Endothelial cell of umbilical vein (primary cell): ENCODE results near the gene CELF2. TPM values are rescaled to one million over a fixed set of nuclear protein-coding genes. Genes with fewer than 3 reads are reported as not detected.

ENCODE experiments used
- BruUV-seq: library from RNA; stranded (reverse); fragments of 400-500 nt; replicated peaks from 2 replicates; lab custom pipeline; 2021; lab: Mats Ljungman, UMichigan
- CTCF ChIA-PET: fragments of 300-600, 350-600 bp; sonication (Branson Sonifier 250); formaldehyde crosslinking; loops from one replicate; lab custom pipeline; 2021; ENCODE audit warnings: antibody characterized with exemption, inconsistent platforms; lab: Charles Lee
- POLR2A ChIA-PET: fragments of 300-600, 350-600 bp; sonication (Branson Sonifier 250); formaldehyde crosslinking; loops from one replicate; lab custom pipeline; 2021; ENCODE audit warnings: antibody characterized with exemption, inconsistent platforms; lab: Charles Lee
- DNase-seq: peaks from one replicate; pipeline ENCODE4 v3.0.0-alpha.2; 2011; ENCODE audit warnings: low read depth, low spot score
- FAIRE-seq: peaks from 2 replicates; lab custom pipeline; 2011; peaks lifted over from hg19 to GRCh38; lab: Jason Lieb, UNC
- H2AFZ ChIP-seq: 2 replicates; pipeline ENCODE4 v1.6.0; 2012; ENCODE audit warnings: low read depth, low read length, control low read depth, inconsistent platforms
- H3K27ac ChIP-seq: 2 replicates; pipeline ENCODE4 v1.5.1; 2011; ENCODE audit warnings: low read depth, mild to moderate bottlenecking, control low read depth, low read length, moderate library complexity; ENCODE audit not compliant: insufficient read depth
- H3K27me3 ChIP-seq, 2 experiments: 2 replicates each; pipeline versions ENCODE4 v1.6.0 to v1.6.1; 2011; ENCODE audit warnings: low read length in 2 of 2, mixed read lengths in 1 of 2; ENCODE audit not compliant: control insufficient read depth in 2 of 2, insufficient read depth in 2 of 2
- H3K36me3 ChIP-seq, 2 experiments: 2 replicates in 1 of 2; 3 replicates in 1 of 2; pipeline ENCODE4 v1.5.1; 2011; ENCODE audit warnings: low read length in 2 of 2, mild to moderate bottlenecking in 1 of 2, moderate library complexity in 1 of 2; ENCODE audit not compliant: control insufficient read depth in 2 of 2, insufficient read depth in 2 of 2; ENCODE audit errors: extremely low read depth in 1 of 2
- H3K4me1 ChIP-seq: 3 replicates; pipeline ENCODE4 v1.5.1; 2011; ENCODE audit warnings: mild to moderate bottlenecking, low read length; ENCODE audit not compliant: control insufficient read depth, insufficient read depth; ENCODE audit errors: extremely low read depth
- H3K4me2 ChIP-seq: 2 replicates; pipeline ENCODE4 v1.6.1; 2011; ENCODE audit warnings: low read length, control low read depth, mixed read lengths; ENCODE audit not compliant: insufficient read depth
- H3K4me3 ChIP-seq, 3 experiments: fragments of 200-600 bp in 1 of 3; sonication (generic), shearing (Covaris generic) in 1 of 3; replicated peaks in 1 of 3; 2 replicates each; pipeline ENCODE4 v1.5.1; 2011 to 2016; ENCODE audit warnings: control low read depth in 3 of 3, low read length in 3 of 3, mild to moderate bottlenecking in 2 of 3, inconsistent platforms in 1 of 3, low read depth in 1 of 3, moderate library complexity in 1 of 3; ENCODE audit not compliant: insufficient read depth in 1 of 3
- H3K79me2 ChIP-seq: 2 replicates; pipeline ENCODE4 v1.6.0; 2012; ENCODE audit warnings: low read length, inconsistent platforms; ENCODE audit not compliant: control insufficient read depth, insufficient read depth
- H3K9ac ChIP-seq: replicated peaks from 2 replicates; pipeline ENCODE3; 2011; ENCODE audit warnings: low read length, control low read depth; ENCODE audit not compliant: insufficient read depth; ENCODE audit errors: extremely low read depth
- H3K9me1 ChIP-seq: replicated peaks from 3 replicates; pipeline ENCODE4 v1.6.0; 2011; ENCODE audit warnings: mild to moderate bottlenecking, low read length; ENCODE audit not compliant: control insufficient read depth, insufficient read depth; ENCODE audit errors: extremely low read depth
- H3K9me3 ChIP-seq: replicated peaks from 2 replicates; pipeline ENCODE4 v1.5.1; 2012; ENCODE audit warnings: low read length, inconsistent platforms; ENCODE audit not compliant: control insufficient read depth, insufficient read depth
- H4K20me1 ChIP-seq: replicated peaks from 2 replicates; pipeline ENCODE3; 2011; ENCODE audit warnings: mild to moderate bottlenecking, low read length; ENCODE audit not compliant: control insufficient read depth, insufficient read depth; ENCODE audit errors: extremely low read depth
- EZH2 ChIP-seq: IDR thresholded peaks from 2 replicates; pipeline ENCODE4 v1.6.1; 2012; ENCODE audit warnings: borderline replicate concordance, low read depth, mild to moderate bottlenecking, moderate library complexity, low read length, inconsistent platforms; ENCODE audit not compliant: severe bottlenecking
- FOS ChIP-seq: IDR thresholded peaks from 2 replicates; pipeline ENCODE4 v1.6.1; 2011; ENCODE audit warnings: mild to moderate bottlenecking, low read length, moderate library complexity, borderline replicate concordance; ENCODE audit not compliant: insufficient read depth
- GATA2 ChIP-seq: IDR thresholded peaks from 2 replicates; pipeline ENCODE4 v1.7.0; 2011; ENCODE audit warnings: low read depth, mild to moderate bottlenecking, moderate library complexity, mixed read lengths, low read length; ENCODE audit not compliant: insufficient read length, insufficient read depth
- JUN ChIP-seq: IDR thresholded peaks from 2 replicates; pipeline ENCODE4 v1.6.1; 2011; ENCODE audit warnings: borderline replicate concordance, low read depth; ENCODE audit not compliant: insufficient read length, insufficient read depth
- MAX ChIP-seq: IDR thresholded peaks from 2 replicates; pipeline ENCODE4 v1.6.1; 2011; ENCODE audit not compliant: insufficient read depth, insufficient read length
- MYC ChIP-seq: IDR thresholded peaks from one replicate; pipeline ENCODE4 v1.6.1; 2011; ENCODE audit warnings: mild to moderate bottlenecking, low read depth, low read length
- POLR2A ChIP-seq: IDR thresholded peaks from 2 replicates; pipeline ENCODE4 v1.6.1; 2012; ENCODE audit warnings: low read depth, mild to moderate bottlenecking, control low read depth, low read length
- POLR2AphosphoS5 ChIP-seq: IDR thresholded peaks from 2 replicates; pipeline ENCODE4 v1.6.1; 2012; ENCODE audit warnings: low read depth, mild to moderate bottlenecking, control low read depth, low read length, moderate library complexity; ENCODE audit not compliant: insufficient read depth
- dilution Hi-C: fragments of 300-500 bp; cut with MboI; formaldehyde crosslinking; loops from one replicate; pipeline ENCODE4 v1.15.0; 2019; ENCODE audit warnings: low sequenced_read_pairs; ENCODE audit not compliant: extremely low pct_ligation_motif_present
- intact Hi-C: fragments of 100-400 bp; cut with micrococcal nuclease; formaldehyde crosslinking; loops from one replicate; pipeline ENCODE4 v1.10.0; 2022
- polyA plus RNA-seq, 4 experiments: library from polyadenylated mRNA; depleted of rRNA in 3 of 4; stranded (reverse) in 3 of 4; unstranded in 1 of 4; fragments of >200 nt; gene quantifications; 2 replicates each; pipeline versions ENCODE4 v1.2.1 to v1.2.3, GENCODE V29; 2011 to 2012; ENCODE audit warnings: missing spikeins in 1 of 4
- total RNA-seq: library from RNA; stranded (reverse); gene quantifications from 2 replicates; pipeline ENCODE4 v1.2.3, GENCODE V29; 2021
- TF ChIP-seq, protein P1 (sequence below), 2 donors: IDR thresholded peaks; 1 replicate in 1 of 2; 2 replicates in 1 of 2; pipeline ENCODE4 v1.5.1; 2011; ENCODE audit warnings: low read length in 2 of 2, mild to moderate bottlenecking in 2 of 2, moderate library complexity in 2 of 2, control low read depth in 1 of 2, inconsistent platforms in 1 of 2, low read depth in 1 of 2; ENCODE audit not compliant: insufficient read depth in 1 of 2; ENCODE audit errors: extremely low read depth in 1 of 2

The CELF2 gene
- total and polyA plus RNA-seq, 2 donors (not counting 3 experiments of a cell fraction or from before 2014, with no cell fraction given): 21.6 to 42.6 TPM

GRCh38 chr10:11357439-11357838 is 339.8 kb downstream of the CELF2 start:
- ChIA-PET CTCF (no interaction called here), POLR2A (no interaction called here)
- H3K27ac ChIP-seq: no peak overlapping the region
- H3K4me2 ChIP-seq: no peak overlapping the region
- H3K9me1 ChIP-seq: no peaks in the 10 kb centered on the region
- no peaks in the 10 kb centered on the region for H4K20me1 ChIP-seq
- BruUV-seq: no TSS peak
- no peaks in the 10 kb centered on the region for H3K4me1 ChIP-seq
- DNase-seq: no peak
- FAIRE-seq: no peak
- no peak overlapping the region for H3K9ac ChIP-seq
- H3K79me2 ChIP-seq: no peaks in the 10 kb centered on the region
- no peaks in the 10 kb centered on the region for H3K9me3 ChIP-seq
- intact Hi-C loops (no loop called here), dilution Hi-C loops (no loop called here)
- no peak overlapping the region for H2AFZ ChIP-seq
- no peaks in the 10 kb centered on the region for H3K36me3 ChIP-seq
- no peaks in the 10 kb centered on the region for H3K27me3 ChIP-seq
- TF ChIP-seq POLR2AphosphoS5 (no peak), EZH2 (no peak), MYC (no peak), MAX (no peak), FOS (no peak), GATA2 (no peak), POLR2A (no peak), JUN (no peak)
- TF ChIP-seq, protein P1, sequence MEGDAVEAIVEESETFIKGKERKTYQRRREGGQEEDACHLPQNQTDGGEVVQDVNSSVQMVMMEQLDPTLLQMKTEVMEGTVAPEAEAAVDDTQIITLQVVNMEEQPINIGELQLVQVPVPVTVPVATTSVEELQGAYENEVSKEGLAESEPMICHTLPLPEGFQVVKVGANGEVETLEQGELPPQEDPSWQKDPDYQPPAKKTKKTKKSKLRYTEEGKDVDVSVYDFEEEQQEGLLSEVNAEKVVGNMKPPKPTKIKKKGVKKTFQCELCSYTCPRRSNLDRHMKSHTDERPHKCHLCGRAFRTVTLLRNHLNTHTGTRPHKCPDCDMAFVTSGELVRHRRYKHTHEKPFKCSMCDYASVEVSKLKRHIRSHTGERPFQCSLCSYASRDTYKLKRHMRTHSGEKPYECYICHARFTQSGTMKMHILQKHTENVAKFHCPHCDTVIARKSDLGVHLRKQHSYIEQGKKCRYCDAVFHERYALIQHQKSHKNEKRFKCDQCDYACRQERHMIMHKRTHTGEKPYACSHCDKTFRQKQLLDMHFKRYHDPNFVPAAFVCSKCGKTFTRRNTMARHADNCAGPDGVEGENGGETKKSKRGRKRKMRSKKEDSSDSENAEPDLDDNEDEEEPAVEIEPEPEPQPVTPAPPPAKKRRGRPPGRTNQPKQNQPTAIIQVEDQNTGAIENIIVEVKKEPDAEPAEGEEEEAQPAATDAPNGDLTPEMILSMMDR (IDR thresholded peaks at IDR 0.05; ENCODE audit: extremely low read depth in 1 of 2, insufficient read depth in 1 of 2, low read depth in 1 of 2, low read length in 2 of 2): no peak
- H3K4me3 ChIP-seq: no peak overlapping the region
